Activated naive CD4-positive, alpha-beta T cell treated with anti-CD3 and anti-CD28 coated beads, Interleukin-2, amount 50 U/mL, for 72 hours (primary cell): ENCODE data around the gene MOCOS. TPM values are rescaled to one million over a fixed set of nuclear protein-coding genes. Genes with fewer than 3 reads are reported as not detected.
"Not testable (repeated sequence)": the region's sequence is repeated elsewhere in the genome, so short reads cannot be mapped to it uniquely, and the experiment has no call there.

ENCODE experiments used
- ATAC-seq, 2 donors: fragments of 150-1000 bp; cut with Tn5 transposase; 2 replicates each; pipeline ENCODE4 v1.10.0; 2021; ENCODE audit warnings: mild to moderate bottlenecking in 2 of 2, moderate library complexity in 2 of 2
- DNase-seq, 2 donors: peaks; one replicate each; pipeline ENCODE4 v3.0.0; 2021 to 2022; ENCODE audit warnings: low spot score in 2 of 2
- H3K27ac Mint-ChIP-seq, 2 donors: one replicate each; pipeline ENCODE4 v1.8.0; 2022; ENCODE audit warnings: mild to moderate bottlenecking in 2 of 2, mixed read lengths in 2 of 2
- H3K36me3 Mint-ChIP-seq, 2 donors: one replicate each; pipeline ENCODE4 v1.8.0; 2022; ENCODE audit warnings: mixed read lengths in 2 of 2
- H3K9me3 Mint-ChIP-seq, 2 donors: one replicate each; pipeline ENCODE4 v1.8.0; 2022; ENCODE audit warnings: mixed read lengths in 2 of 2
- total RNA-seq, 2 donors: library from RNA; stranded (reverse); gene quantifications; one replicate each; pipeline ENCODE4 v1.2.3, GENCODE V29; 2022

The MOCOS gene
- total RNA-seq, 2 donors from 2014 or later = 0.19 to 0.36 TPM

DNA sequence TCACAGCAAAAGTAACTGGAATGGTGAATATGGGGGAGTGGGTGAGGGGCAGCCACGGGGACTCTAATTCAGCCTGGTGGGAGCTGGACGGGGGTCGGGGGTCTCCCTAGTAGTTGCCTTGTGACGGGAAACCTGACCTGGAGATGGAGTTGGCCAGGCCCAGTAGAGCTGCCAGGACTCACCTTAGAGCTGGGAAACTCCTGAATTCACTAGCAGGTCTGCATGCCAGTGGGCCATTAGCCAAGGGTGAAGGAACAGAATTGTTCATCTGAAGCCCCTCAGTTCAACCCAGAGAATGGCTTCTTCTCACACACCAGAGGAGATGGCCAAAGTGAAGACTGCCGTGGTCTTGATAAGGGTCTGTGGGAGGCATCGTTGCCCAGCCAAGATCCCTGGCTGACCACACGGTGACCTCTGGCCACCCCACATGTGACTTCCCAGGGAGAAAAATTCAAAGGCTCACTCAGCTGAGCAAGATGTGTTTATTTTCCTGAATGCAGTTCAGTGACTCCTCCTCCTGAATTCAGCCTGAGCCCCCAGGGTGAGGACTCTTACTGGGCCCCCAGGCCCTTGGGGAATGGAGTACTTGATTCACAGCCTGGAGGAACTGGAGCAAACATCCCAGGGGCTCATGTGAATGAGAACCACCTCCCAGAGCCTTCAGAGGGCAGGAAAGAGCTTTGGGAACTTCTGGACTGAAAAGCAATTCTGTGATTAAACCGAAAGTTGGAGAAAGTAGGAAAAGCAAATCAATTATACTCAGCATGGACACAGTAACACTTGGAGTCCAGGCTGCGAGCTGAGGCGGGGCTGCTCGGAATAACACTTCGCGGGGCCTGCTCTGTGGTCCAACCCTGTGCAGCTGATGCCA is 25.2 kb downstream of the MOCOS start:
- Mint-ChIP-seq H3K27ac (no peak overlapping the region), H3K36me3 (no peaks in the 10 kb centered on the region), H3K9me3 (no peaks in the 10 kb centered on the region)
- DNase-seq (no peak), ATAC-seq (no peak)

DNA sequence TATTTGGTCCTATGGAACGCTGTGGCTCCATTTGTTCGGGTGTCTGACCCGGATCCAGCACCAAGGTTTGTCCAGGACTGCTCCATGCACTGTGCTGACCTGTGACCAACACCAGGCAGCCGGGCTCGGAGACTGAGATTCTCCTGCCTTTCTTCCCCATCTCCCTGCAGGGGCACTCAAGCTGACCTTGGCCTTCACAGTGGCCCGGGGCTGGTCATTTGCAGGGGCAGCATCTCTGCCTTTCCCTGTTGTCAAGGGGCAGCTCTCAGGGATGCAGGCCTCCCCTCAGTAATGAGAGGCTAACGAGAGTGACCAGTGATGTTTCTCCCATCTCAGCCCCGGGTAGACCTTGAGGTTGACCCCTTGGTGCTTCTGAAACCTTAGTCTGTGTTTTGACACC is 27.5 kb downstream of the MOCOS start:
- DNase-seq (no peak), ATAC-seq (no peak)
- Mint-ChIP-seq H3K9me3 (no peaks in the 10 kb centered on the region), H3K27ac (no peak overlapping the region), H3K36me3 (no peaks in the 10 kb centered on the region)

DNA sequence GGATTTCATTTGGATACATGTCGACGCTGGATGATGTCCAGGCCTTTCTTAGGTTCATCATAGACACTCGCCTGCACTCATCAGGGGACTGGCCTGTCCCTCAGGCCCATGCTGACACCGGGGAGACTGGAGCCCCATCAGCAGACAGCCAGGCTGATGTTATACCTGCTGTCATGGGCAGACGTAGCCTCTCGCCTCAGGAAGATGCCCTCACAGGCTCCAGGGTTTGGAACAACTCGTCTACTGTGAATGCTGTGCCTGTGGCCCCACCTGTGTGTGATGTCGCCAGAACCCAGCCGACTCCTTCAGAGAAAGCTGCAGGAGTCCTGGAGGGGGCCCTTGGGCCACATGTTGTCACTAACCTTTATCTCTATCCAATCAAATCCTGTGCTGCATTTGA is 28.3 kb downstream of the MOCOS start:
- no peaks in the 10 kb centered on the region for H3K9me3 Mint-ChIP-seq
- no peak overlapping the region for H3K27ac Mint-ChIP-seq
- no peak for ATAC-seq
- no peak for DNase-seq
- no peaks in the 10 kb centered on the region for H3K36me3 Mint-ChIP-seq

DNA sequence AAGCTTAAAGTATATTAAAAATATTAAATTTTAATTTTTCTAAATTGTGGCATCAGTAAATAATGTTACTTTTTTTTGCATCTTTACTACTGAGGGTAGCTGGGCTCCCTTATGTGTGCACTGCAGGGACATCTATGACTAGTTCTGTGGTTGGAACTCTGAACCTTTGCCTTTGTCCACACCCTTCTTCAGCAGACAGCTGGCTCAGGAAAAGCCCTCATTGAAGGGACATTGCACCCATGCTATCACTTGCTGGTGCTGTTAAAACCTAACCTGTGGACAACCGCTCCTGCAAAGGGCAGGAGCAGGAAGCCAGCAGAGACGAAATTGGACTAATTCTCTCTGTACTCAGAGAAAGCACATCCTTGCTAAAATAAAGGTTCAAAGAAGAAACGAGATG is 30.1 kb downstream of the MOCOS start:
- no peak for ATAC-seq
- Mint-ChIP-seq H3K9me3 (no peaks in the 10 kb centered on the region), H3K36me3 (no peaks in the 10 kb centered on the region), H3K27ac (no peak overlapping the region)
- no peak for DNase-seq

DNA sequence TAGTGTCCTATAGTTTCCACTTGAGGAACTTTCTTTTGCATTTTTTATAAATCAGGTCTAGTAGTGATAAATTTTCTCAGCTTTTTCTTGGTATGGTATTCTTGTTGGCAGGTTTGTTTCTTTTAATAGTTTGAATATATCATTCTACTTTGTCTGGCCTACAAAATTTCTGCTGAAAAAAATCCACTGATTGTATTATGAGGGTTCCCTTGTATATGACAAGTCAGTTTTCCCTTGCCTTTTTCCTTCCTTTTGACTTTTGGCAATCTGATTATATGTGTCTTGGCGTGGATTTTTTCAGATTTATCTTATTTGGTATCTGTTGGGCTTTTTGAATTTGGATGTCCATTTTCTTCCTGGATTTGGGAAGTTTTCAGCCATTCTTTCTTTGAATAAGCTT is 41.9 kb downstream of the MOCOS start:
- ATAC-seq (no peak), DNase-seq (no peak)
- Mint-ChIP-seq H3K27ac (no peak overlapping the region), H3K9me3 (peaks cover 16 to 26% of the 10 kb centered on the region in 2 donors), H3K36me3 (peaks cover 12 to 20% of the 10 kb centered on the region in 2 donors)

DNA sequence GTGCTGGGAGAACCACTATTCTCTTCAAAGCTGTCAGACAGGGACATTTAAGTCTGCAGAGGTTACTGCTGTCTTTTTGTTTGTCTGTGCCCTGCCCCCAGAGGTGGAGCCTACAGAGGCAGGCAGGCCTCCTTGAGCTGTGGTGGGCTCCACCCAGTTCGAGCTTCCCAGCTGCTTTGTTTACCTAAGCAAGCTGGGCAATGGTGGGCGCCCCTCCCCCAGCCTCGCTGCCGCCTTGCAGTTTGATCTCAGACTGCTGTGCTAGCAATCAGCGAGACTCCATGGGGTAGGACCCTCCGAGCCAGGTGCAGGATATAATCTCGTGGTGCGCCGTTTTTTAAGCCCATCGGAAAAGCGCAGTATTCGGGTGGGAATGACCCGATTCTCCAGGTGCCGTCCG is 53.2 kb downstream of the MOCOS start:
- not testable (repeated sequence) for H3K9me3 Mint-ChIP-seq, H3K36me3 Mint-ChIP-seq, DNase-seq, H3K27ac Mint-ChIP-seq, ATAC-seq

DNA sequence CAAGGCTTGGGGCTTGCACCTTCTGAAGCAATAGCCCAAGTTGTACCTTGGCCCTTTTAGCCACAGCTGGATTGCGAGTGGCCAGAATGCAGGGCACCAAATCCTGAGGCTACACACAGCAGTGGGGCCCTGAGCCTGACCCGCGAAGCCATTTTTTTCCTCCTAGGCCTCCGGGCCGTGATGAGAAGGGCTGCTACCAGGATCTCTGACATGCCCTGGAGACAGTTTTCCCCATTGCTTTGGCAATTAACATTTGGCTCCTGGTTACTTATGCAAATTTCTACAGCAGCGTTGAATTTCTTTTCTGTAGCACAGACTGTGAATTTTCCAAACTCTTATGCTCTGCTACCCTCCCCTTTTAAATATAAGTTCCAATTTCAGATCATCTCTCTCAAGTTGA is 54.5 kb downstream of the MOCOS start:
- H3K9me3 Mint-ChIP-seq = peaks cover 10 to 13% of the 10 kb centered on the region in 2 donors
- H3K27ac Mint-ChIP-seq = no peak overlapping the region
- H3K36me3 Mint-ChIP-seq = peaks cover 0 to 13% of the 10 kb centered on the region in 2 donors

DNA sequence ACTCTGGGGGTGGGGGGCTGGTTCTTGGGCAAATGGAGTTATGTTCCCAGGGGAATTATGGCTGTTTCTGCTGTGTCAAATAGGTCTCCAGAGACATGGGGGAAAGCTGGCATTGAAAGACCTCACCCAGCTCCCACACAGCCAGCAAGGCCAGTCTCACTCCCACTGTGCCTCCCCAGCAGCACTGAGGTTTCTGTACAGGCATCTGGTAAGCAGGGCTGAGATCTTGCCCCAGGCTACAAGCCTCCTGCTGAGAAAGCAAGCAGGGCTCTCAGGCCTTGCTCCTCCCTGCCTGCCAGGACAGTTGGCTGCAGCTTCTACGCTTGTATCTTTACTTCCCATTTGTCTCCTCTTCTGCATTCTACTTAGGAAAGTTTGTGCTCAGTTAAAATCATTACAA is 59.7 kb downstream of the MOCOS start:
- peaks cover 0 to 17% of the 10 kb centered on the region in 2 donors for H3K36me3 Mint-ChIP-seq
- H3K27ac Mint-ChIP-seq = no peak overlapping the region
- ATAC-seq (no peak), DNase-seq (no peak)
- peaks cover 13 to 14% of the 10 kb centered on the region in 2 donors for H3K9me3 Mint-ChIP-seq

More for the DNA sequence above, 54.5 kb downstream of the MOCOS start:
- ATAC-seq = no peak
- no peak for DNase-seq

DNA sequence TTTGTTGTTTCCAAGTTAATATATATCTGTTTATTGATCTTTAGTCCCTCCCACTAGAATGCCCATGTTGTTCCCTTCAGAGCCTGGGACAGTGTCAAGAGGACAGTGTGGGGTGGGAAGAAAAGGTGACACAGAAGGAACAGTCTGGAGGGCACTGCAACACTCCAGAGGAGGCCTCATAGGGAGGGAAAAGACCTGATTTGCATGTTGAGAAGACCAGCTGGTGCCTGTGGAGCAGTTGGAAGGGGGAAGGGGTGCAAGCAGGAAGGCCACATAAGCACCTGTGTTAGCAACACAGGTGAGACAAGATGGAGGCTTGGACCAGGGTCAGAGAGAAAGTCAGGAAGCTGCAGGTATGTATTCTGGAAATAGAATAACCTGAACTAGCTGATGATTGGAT is 62.1 kb downstream of the MOCOS start:
- Mint-ChIP-seq H3K36me3 (peaks cover 0 to 12% of the 10 kb centered on the region in 2 donors), H3K9me3 (peaks cover 10 to 14% of the 10 kb centered on the region in 2 donors), H3K27ac (no peak overlapping the region)
- DNase-seq (no peak), ATAC-seq (no peak)

DNA sequence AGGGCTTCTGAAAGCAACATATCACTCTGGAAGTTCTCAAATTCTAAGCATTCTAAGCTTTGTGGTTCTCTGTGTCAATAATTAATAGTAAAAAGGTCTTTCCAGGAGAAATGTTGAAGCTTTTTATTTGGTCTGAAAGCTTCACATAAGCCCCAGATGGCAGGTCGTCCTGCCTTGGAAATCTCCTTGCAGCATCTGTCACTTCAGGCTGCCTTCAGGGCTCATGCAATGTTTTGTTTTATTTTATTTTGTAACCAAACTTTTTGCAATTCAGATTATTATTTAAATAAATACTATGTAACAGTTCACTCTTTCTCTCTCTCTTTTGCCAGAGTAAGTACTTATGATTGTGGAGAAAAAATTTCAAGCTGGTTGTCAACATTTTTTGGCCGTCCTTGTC is 63.5 kb downstream of the MOCOS start:
- peaks cover 6 to 11% of the 10 kb centered on the region in 2 donors for H3K9me3 Mint-ChIP-seq
- H3K36me3 Mint-ChIP-seq = peaks cover 0 to 12% of the 10 kb centered on the region in 2 donors
- no peak overlapping the region for H3K27ac Mint-ChIP-seq
- ATAC-seq = no peak
- no peak for DNase-seq

DNA sequence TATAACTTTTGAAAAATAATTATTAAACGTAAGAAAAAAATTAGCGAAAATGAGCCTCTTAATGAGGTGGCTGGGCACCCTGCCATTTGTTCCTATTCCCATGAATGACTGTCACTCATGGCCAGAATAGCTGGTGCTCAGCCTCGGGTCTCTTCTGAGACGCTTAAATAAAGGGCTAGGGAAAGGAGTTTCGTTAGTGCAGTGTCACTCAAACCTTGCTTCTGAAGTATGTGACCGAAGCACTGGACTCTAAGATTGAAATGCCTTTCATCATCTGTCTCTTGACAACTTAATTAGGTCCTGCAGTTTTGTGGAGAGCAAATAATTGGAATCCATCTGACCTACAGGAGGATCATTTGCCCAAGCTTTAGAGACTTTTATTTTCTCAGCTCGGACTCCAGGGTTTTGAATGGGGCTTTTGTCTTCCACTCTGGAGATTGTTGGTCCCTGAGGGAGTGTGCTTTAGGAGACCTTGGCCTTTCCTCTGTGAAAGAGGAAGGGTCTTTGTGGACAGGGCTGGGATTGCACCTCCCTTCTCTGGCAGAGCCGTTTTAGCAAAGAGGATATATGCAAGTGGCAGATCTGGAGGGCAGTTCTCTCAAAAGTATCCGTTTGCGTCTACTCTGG is 67.9 kb downstream of the MOCOS start:
- Mint-ChIP-seq H3K27ac (no peak overlapping the region), H3K9me3 (no peaks in the 10 kb centered on the region), H3K36me3 (no peaks in the 10 kb centered on the region)
- no peak for ATAC-seq
- DNase-seq = no peak

DNA sequence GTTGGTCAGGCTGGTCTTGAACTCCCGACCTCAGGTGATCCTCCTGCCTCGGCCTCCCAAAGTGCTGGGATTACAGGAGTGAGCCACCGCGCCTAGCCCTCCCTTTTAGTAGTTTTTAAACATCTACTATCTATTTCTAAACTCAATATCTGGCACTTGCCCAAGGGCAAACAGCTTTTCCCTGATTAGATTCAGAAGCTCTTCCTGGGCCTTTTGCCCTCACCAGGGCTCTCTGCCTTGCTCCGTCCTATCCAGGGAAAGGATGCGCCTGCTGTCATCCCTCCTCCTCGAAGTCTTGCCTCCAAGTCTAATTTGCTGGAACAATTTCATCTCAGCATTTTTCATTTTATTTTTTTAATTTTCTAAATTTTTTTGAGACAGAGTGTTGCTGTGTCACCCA is 68.8 kb downstream of the MOCOS start:
- H3K9me3 Mint-ChIP-seq = no peaks in the 10 kb centered on the region
- H3K27ac Mint-ChIP-seq = no peak overlapping the region
- H3K36me3 Mint-ChIP-seq = no peaks in the 10 kb centered on the region
- DNase-seq (no peak), ATAC-seq (no peak)

DNA sequence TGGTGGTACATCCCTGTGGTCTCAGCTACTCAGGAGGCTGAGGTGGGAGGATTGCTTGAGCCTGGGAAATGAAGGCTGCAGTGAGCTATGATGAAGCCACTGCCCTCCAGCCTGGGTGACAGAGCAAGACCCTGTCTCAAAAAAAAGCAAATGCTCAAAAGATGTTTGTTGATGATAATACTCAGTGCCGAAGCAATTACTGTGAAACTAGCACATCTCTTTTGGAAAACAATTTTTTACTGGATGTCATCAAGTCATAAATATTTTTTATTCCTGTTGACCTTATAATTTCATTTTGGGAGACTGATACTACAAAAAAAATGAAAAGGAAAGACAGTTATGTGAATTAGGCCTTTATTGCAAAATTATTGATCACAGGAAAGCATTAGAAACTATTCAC is 75.7 kb downstream of the MOCOS start:
- Mint-ChIP-seq H3K9me3 (no peaks in the 10 kb centered on the region), H3K27ac (no peak overlapping the region), H3K36me3 (no peaks in the 10 kb centered on the region)
- no peak for ATAC-seq
- DNase-seq = no peak

DNA sequence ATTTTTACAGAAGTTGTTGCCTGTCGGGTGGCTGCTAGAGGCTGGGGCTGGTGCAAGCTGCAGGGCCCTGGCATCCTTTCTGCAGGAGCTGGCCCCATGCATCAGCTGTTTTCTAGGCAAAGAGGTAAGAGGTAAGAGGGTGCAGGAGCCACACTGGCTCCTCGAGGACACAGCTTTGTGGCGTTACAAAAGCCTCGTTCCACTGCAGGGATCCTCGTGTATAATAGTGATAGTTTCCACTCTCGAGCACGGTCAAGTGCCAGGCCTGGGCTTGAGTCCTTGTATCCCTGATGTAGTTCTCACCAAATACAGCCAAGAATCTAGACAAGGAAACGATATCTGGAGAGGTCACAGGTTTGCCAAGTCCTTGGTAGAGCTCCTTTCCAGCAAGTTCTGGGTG is 77.0 kb downstream of the MOCOS start:
- Mint-ChIP-seq H3K9me3 (no peaks in the 10 kb centered on the region), H3K36me3 (no peaks in the 10 kb centered on the region), H3K27ac (no peak overlapping the region)
- ATAC-seq (no peak), DNase-seq (no peak)

DNA sequence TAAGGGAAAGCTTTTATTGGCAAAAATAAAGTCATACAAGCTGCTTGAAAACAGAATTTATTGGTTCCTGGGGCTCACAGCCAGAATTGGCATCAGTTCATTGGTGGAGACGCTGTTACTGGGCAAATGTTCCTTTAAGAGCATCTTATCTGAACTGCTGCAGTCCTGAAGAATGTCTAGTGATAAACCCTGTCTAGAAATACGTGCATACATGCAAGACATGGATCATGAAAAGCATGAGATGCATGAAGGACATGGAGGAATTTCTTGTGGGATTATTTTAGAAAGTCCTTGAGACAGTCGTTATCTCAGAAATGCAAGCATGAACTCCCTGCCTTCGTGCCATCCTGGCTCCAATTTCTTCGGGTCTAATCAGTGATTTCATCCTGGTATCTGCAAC is 77.7 kb downstream of the MOCOS start:
- ATAC-seq (no peak), DNase-seq (no peak)
- Mint-ChIP-seq H3K36me3 (no peaks in the 10 kb centered on the region), H3K27ac (no peak overlapping the region), H3K9me3 (no peaks in the 10 kb centered on the region)

DNA sequence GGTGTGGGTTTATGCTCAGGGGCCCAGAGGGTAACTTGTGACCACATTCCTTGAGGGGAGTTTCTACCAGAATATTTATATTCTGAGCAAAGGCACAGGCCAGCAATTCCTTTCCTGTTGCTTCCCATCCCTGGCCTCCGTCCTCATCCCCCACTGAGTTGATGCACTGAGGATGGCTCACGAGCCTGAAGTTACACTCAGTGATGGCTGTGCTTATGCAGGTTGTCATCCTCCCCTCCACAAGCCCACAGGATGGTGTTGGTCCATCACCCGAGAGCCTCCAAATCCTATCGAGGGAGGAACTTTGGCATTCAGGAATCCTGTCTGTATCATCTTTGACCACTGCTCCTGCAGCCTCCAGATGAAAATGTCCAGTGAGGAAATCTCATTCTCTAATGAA is 81.9 kb downstream of the MOCOS start:
- no peak for ATAC-seq
- no peaks in the 10 kb centered on the region for H3K36me3 Mint-ChIP-seq
- DNase-seq = no peak
- H3K9me3 Mint-ChIP-seq = no peaks in the 10 kb centered on the region
- H3K27ac Mint-ChIP-seq = no peak overlapping the region

DNA sequence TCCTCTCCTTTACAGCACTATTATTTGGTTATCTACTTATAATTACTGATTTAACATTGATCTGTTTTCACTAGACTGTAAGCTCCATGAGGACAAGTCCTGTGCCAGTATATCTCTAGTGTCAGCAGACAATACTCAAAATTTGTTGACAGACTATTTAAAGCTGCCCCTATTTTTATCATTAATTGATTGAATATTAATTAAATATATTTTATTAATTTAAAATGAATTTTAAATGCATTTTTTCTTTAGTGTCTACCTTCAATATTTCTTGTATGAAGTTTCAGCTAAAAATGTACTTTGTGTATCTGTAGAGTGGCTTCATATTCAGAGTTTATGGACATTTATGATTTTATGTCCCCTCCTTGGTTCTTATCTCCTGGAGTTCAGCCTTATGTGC is 83.9 kb downstream of the MOCOS start:
- ATAC-seq (no peak), DNase-seq (no peak)
- Mint-ChIP-seq H3K9me3 (no peaks in the 10 kb centered on the region), H3K27ac (no peak overlapping the region), H3K36me3 (no peaks in the 10 kb centered on the region)

DNA sequence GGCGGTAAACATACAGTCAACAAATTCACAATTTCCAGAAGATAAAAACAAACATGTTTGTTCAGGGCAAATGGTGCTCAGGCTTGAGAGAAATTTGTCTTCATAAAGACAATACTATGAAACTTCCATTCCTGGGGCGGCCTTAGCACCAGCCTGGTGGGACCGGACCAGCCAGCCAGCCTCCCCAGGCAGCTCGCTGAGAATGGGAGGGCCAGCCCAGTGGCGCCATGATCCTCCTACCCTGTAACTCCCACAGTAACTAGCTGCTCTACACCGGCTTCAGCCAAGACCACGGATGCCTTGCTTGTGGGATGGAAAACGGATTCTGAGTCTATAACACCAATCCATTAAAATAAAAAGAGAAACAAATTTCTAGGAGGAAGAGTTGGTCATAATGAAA is 86.0 kb downstream of the MOCOS start:
- ATAC-seq (no peak), DNase-seq (no peak)
- Mint-ChIP-seq H3K9me3 (no peaks in the 10 kb centered on the region), H3K27ac (no peak overlapping the region), H3K36me3 (no peaks in the 10 kb centered on the region)
